A549 (cell line): ENCODE results near the gene PLIN3.

Experiments used
- EHF ChIP-seq: fragments of 250-450 bp; sonication (Bioruptor Pico); IDR thresholded peaks from 2 replicates; pipeline ENCODE4 v1.5.0; 2020; ENCODE audit warnings: mild to moderate bottlenecking
- NR3C1 ChIP-seq: fragments of >200 bp; sonication (Bioruptor Twin); formaldehyde crosslinking; IDR thresholded peaks from 3 replicates; pipeline ENCODE4 v1.6.1; 2017
- RFX5 ChIP-seq: fragments of 450-650 bp; IDR thresholded peaks from 2 replicates; pipeline ENCODE4 v1.7.1; 2014; ENCODE audit warnings: antibody characterized with exemption, mild to moderate bottlenecking, moderate library complexity
- TF ChIP-seq, protein P1 (sequence below): fragments of >200 bp; sonication (Bioruptor Twin); formaldehyde crosslinking; IDR thresholded peaks from 3 replicates; pipeline ENCODE4 v1.5.1; 2016
- TF ChIP-seq, protein P2 (sequence below): IDR thresholded peaks from 2 replicates; pipeline ENCODE4 v1.6.1; 2012

DNA sequence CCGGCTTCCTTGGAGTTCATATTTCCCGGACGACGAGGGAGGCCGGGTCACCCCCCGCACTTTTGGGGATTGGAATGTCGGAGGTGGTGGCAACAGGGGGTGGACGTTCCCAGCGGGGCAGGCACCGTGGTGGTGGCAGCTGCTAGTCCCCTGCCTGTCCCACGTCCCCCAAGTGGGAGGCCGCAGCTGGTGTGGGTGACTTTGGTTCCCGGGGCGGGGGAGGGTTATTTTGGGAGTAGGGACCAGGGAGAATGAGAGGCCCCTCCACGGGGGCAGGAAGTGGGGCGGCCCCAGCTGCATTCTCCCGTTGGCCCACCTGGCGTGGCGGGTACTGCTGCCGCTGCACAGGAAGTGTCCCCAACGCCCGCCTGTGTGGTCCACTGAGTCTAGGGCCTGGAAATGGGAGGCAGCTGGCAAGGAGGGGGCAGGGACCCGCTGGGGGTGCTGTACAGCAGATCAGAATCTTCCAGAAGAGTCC, 11.1 kb upstream of the PLIN3 start:
- TF ChIP-seq, protein P1, sequence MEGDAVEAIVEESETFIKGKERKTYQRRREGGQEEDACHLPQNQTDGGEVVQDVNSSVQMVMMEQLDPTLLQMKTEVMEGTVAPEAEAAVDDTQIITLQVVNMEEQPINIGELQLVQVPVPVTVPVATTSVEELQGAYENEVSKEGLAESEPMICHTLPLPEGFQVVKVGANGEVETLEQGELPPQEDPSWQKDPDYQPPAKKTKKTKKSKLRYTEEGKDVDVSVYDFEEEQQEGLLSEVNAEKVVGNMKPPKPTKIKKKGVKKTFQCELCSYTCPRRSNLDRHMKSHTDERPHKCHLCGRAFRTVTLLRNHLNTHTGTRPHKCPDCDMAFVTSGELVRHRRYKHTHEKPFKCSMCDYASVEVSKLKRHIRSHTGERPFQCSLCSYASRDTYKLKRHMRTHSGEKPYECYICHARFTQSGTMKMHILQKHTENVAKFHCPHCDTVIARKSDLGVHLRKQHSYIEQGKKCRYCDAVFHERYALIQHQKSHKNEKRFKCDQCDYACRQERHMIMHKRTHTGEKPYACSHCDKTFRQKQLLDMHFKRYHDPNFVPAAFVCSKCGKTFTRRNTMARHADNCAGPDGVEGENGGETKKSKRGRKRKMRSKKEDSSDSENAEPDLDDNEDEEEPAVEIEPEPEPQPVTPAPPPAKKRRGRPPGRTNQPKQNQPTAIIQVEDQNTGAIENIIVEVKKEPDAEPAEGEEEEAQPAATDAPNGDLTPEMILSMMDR, result no peak
- TF ChIP-seq EHF, result no peak
- TF ChIP-seq, protein P2, sequence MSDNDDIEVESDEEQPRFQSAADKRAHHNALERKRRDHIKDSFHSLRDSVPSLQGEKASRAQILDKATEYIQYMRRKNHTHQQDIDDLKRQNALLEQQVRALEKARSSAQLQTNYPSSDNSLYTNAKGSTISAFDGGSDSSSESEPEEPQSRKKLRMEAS, result no peak
- no peak for TF ChIP-seq RFX5
- TF ChIP-seq NR3C1, result no peak
